KMS-11 (cell line): Measurements from ENCODE around the gene SCN3A.

ENCODE experiments used
- H2AFZ ChIP-seq: fragments of 200-600 bp; sonication (generic); 2 replicates; pipeline ENCODE4 v1.6.1; 2016; ENCODE audit warnings: antibody characterized with exemption, mixed run types, low read depth
- H3K27ac ChIP-seq: fragments of 200-600 bp; sonication (generic); 2 replicates; pipeline ENCODE4 v1.6.1; 2016; ENCODE audit warnings: mild to moderate bottlenecking, mixed run types
- H3K27me3 ChIP-seq: fragments of 200-600 bp; sonication (generic); 2 replicates; pipeline ENCODE4 v1.6.1; 2017; ENCODE audit warnings: mild to moderate bottlenecking, low read depth, mixed run types, moderate library complexity; ENCODE audit not compliant: insufficient read depth
- H3K36me3 ChIP-seq: fragments of 200-600 bp; sonication (generic); 2 replicates; pipeline ENCODE4 v1.6.1; 2017; ENCODE audit warnings: mild to moderate bottlenecking, mixed run types; ENCODE audit not compliant: insufficient read depth
- H3K4me1 ChIP-seq: fragments of 200-600 bp; sonication (generic); 2 replicates; pipeline ENCODE4 v1.6.1; 2016; ENCODE audit warnings: mild to moderate bottlenecking, low read depth, mixed run types; ENCODE audit not compliant: poor library complexity, severe bottlenecking
- H3K4me2 ChIP-seq: fragments of 200-600 bp; sonication (generic); 2 replicates; pipeline ENCODE4 v1.7.0; 2016; ENCODE audit warnings: mild to moderate bottlenecking, mixed run types
- H3K4me3 ChIP-seq: fragments of 200-600 bp; sonication (generic); IDR thresholded peaks from 2 replicates; pipeline ENCODE4 v1.6.1; 2017; ENCODE audit warnings: low read depth, low read length, mixed read lengths; ENCODE audit not compliant: insufficient read depth
- H3K79me2 ChIP-seq: fragments of 200-600 bp; sonication (generic); 2 replicates; pipeline ENCODE4 v1.6.1; 2016; ENCODE audit warnings: low read depth, mixed run types; ENCODE audit not compliant: insufficient read depth
- H3K9ac ChIP-seq: fragments of 200-600 bp; sonication (generic); 2 replicates; pipeline ENCODE4 v1.6.1; 2016; ENCODE audit warnings: mild to moderate bottlenecking, mixed run types
- H4K20me1 ChIP-seq: fragments of 200-600 bp; sonication (generic); 2 replicates; pipeline ENCODE4 v1.6.1; 2016; ENCODE audit warnings: mild to moderate bottlenecking, mixed run types; ENCODE audit not compliant: insufficient read depth
- CTCF ChIP-seq: fragments of 200-600 bp; sonication (generic); conservative IDR thresholded peaks from 2 replicates; pipeline ENCODE4 v1.6.1; 2017; ENCODE audit warnings: low read depth, mild to moderate bottlenecking, antibody characterized with exemption, low read length, moderate library complexity, mixed read lengths

The SCN3A gene

DNA sequence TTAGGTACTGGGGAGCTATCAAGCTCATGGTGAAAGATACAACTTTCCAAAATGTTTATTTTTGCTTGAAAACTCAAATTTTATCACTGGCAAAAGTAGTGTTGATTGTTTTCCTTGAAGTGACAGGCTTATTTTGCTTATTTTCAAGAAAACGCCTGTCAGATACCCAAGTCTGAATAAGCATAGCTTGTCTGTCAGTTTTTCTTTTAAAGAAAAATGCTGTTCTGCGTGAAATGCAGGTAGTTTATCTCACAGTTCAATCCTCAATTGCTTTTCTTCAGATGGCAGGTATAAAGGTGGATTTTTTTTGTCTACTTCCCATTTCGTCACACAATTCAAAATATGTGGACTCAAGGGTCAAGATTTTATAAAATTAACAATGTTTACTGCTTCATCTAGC is 145.9 kb downstream of the SCN3A start:
- Histone ChIP-seq H3K4me2 (peak overlapping the region; percentile 74), H3K4me1 (peaks cover 67% of the 10 kb centered on the region), H3K27ac (peak overlapping the region; percentile 59), H3K4me3 (no peak overlapping the region), H2AFZ (0 out of 2 replicates have a peak overlapping the region, but pooled peaks have one; percentile 20), H3K27me3 (no peaks in the 10 kb centered on the region), H3K9ac (0 out of 2 replicates have a peak overlapping the region, but pooled peaks have one; percentile 7), H3K79me2 (no peaks in the 10 kb centered on the region), H4K20me1 (no peaks in the 10 kb centered on the region), H3K36me3 (no peaks in the 10 kb centered on the region)
- TF ChIP-seq CTCF, result no peak

DNA sequence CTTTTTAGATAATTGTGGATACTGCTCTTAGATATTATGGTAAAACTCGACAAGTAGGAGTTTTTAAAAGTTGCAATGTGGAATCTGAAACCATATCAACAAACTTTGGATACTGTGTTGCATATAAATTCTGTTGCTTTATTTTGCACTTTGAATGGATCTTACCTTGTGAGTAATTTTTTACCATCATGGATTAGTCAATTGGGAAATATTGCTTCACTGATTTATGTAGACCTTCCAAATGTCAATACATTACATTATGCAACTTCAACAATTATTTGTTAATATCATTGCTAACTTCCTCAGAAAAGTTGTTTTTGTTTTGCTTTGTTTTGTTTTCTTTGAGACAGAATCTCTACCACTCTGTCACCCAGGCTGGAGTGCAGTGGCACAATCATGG is 146.5 kb downstream of the SCN3A start:
- TF ChIP-seq CTCF, result no peak
- no peak overlapping the region for H3K4me3 ChIP-seq
- H3K79me2 ChIP-seq, result no peaks in the 10 kb centered on the region
- H3K4me1 ChIP-seq, result peaks cover 67% of the 10 kb centered on the region
- peak overlapping the region; percentile 59; the same call in 1 of the 2 replicates for H3K27ac ChIP-seq
- H3K4me2 ChIP-seq, result no peak overlapping the region
- no peaks in the 10 kb centered on the region for H3K36me3 ChIP-seq
- H3K9ac ChIP-seq, result no peak overlapping the region
- H4K20me1 ChIP-seq, result no peaks in the 10 kb centered on the region
- no peaks in the 10 kb centered on the region for H3K27me3 ChIP-seq
- H2AFZ ChIP-seq, result no peak overlapping the region

- H2AFZ ChIP-seq, result no peak overlapping the region
- H3K4me2 ChIP-seq, result no peak overlapping the region
- H3K4me1 ChIP-seq, result peaks cover 59% of the 10 kb centered on the region
- no peak overlapping the region for H3K4me3 ChIP-seq
- H3K27ac ChIP-seq, result no peak overlapping the region
- H3K9ac ChIP-seq, result no peak overlapping the region
- H3K79me2 ChIP-seq, result no peaks in the 10 kb centered on the region
- no peak for TF ChIP-seq CTCF
- H3K36me3 ChIP-seq, result no peaks in the 10 kb centered on the region
- H3K27me3 ChIP-seq, result no peaks in the 10 kb centered on the region
- no peaks in the 10 kb centered on the region for H4K20me1 ChIP-seq
Measured at GRCh38 chr2:165056564-165056963, 147.3 kb downstream of the SCN3A start.

GRCh38 chr2:165055082-165055851 is 148.6 kb downstream of the SCN3A start:
- Histone ChIP-seq H3K4me2 (peak overlapping the region; percentile 18; the same call in 1 of the 2 replicates), H3K4me1 (peaks cover 55% of the 10 kb centered on the region)

More at GRCh38 chr2:165055082-165055851, 148.6 kb downstream of the SCN3A start:
- Histone ChIP-seq H3K36me3 (no peaks in the 10 kb centered on the region), H3K27ac (no peak overlapping the region), H4K20me1 (no peaks in the 10 kb centered on the region), H2AFZ (no peak overlapping the region), H3K9ac (no peak overlapping the region), H3K27me3 (no peaks in the 10 kb centered on the region), H3K4me3 (no peak overlapping the region), H3K79me2 (no peaks in the 10 kb centered on the region)
- no peak for TF ChIP-seq CTCF
